NB4 (cell line): Measurements from ENCODE around the gene ZNF143.

ENCODE experiments used
- DNase-seq: peaks from one replicate; pipeline ENCODE4 v3.0.0; 2010; ENCODE audit warnings: low read depth
- H3K4me3 ChIP-seq: one replicate; pipeline ENCODE4 v1.5.1; 2011; ENCODE audit warnings: mild to moderate bottlenecking, low read depth, low read length, moderate library complexity
- MAX ChIP-seq: IDR thresholded peaks from 2 replicates; pipeline ENCODE4 v1.6.1; 2011; ENCODE audit warnings: low read depth, low read length
- MYC ChIP-seq: IDR thresholded peaks from 2 replicates; pipeline ENCODE4 v1.6.1; 2011; ENCODE audit warnings: low read depth, low read length
- POLR2A ChIP-seq: IDR thresholded peaks from 2 replicates; pipeline ENCODE4 v1.6.1; 2011; ENCODE audit warnings: mild to moderate bottlenecking; ENCODE audit not compliant: insufficient read length; ENCODE audit errors: extremely low read depth
- TF ChIP-seq, protein P1 (sequence below): IDR thresholded peaks from one replicate; pipeline ENCODE4 v1.5.1; 2012; ENCODE audit warnings: low read depth, low read length

ZNF143 gene

DNA sequence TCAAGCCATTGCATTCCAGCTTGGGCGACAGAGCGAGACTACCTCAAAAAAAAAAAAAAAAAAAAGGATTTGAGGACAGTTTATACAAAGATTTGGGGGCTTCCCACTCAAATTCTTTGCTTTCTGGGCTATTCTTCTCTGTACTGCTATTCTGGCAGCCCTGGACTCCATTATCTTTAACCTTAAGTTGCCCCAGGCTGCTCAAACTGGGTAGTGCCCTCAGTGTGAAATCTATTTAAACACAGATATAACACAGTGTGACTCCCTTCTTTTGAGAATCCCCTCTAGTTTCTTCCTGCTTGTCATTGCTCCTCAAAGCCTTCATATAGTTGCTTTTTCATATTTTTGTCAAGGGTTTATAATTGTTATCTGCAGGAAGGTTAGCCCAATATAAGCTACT lies 63.2 kb downstream of the ZNF143 start:
- TF ChIP-seq, protein P1, sequence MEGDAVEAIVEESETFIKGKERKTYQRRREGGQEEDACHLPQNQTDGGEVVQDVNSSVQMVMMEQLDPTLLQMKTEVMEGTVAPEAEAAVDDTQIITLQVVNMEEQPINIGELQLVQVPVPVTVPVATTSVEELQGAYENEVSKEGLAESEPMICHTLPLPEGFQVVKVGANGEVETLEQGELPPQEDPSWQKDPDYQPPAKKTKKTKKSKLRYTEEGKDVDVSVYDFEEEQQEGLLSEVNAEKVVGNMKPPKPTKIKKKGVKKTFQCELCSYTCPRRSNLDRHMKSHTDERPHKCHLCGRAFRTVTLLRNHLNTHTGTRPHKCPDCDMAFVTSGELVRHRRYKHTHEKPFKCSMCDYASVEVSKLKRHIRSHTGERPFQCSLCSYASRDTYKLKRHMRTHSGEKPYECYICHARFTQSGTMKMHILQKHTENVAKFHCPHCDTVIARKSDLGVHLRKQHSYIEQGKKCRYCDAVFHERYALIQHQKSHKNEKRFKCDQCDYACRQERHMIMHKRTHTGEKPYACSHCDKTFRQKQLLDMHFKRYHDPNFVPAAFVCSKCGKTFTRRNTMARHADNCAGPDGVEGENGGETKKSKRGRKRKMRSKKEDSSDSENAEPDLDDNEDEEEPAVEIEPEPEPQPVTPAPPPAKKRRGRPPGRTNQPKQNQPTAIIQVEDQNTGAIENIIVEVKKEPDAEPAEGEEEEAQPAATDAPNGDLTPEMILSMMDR, result no peak
- no peak for TF ChIP-seq POLR2A
- no peak for TF ChIP-seq MAX
- no peak for TF ChIP-seq MYC
- DNase-seq, result no peak
- H3K4me3 ChIP-seq, result no peak overlapping the region

DNA sequence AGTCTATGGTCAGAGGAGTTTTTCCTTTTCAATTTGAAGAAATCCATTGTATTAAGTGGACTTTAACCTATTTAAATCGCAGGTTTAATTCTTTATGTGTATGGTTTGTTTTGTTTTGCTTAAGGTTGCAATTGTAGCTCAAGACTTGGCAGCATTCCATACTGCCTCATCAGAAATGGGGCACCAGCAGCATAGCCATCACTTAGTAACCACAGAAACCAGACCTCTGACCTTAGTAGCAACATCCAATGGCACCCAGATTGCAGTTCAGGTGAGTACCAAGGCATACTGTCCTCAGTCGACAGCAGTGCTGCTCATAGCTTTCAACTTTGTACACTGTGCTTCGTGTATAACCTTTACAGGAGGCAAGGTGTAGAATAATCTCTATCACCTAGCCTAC lies 64.3 kb downstream of the ZNF143 start:
- TF ChIP-seq, protein P1, result no peak
- TF ChIP-seq MYC (no peak), MAX (no peak), POLR2A (no peak)
- no peak overlapping the region for H3K4me3 ChIP-seq
- no peak for DNase-seq

DNA sequence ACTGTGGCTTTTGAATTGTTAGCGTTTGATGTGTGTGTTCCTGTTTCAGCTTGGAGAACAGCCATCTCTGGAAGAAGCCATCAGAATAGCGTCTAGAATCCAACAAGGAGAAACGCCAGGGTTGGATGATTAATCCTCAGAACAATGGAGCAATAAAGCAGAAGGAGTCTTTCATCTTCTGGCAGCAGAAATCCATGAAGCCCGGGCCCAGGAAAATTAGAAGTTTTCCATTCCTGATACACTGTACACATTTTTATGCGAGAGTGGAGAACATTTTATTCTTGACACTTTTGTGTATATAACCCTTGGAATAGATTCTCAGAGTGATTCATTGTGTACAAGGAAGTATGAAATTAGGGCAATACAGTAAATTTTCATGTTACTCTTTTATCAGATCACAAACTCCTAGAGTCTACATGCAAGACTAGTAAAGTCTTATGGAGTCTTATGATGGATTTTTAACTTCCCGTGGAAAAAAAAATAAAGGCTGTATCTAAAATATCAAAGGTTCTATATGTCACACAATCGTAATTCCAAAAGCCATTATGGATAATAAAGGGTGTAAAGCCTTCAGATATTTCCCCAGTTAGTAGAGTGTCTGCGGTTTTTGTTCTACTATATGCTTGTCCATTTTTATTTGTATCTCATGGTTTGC lies 66.8 kb downstream of the ZNF143 start:
- DNase-seq, result no peak

GRCh38 chr11:9528136-9528501 lies 67.3 kb downstream of the ZNF143 start:
- TF ChIP-seq MAX, result no peak
- no peak for TF ChIP-seq POLR2A
- no peak for TF ChIP-seq MYC
- TF ChIP-seq, protein P1, result no peak
- DNase-seq, result no peak
- H3K4me3 ChIP-seq, result no peak overlapping the region

More for the DNA sequence above, 66.8 kb downstream of the ZNF143 start:
- H3K4me3 ChIP-seq, result no peak overlapping the region
- TF ChIP-seq, protein P1, result no peak
- TF ChIP-seq POLR2A (no peak), MYC (no peak), MAX (no peak)

- no peak for TF ChIP-seq MAX
- TF ChIP-seq POLR2A, result no peak
- TF ChIP-seq MYC, result no peak
- TF ChIP-seq, protein P1, result no peak
- no peak for DNase-seq
- no peak overlapping the region for H3K4me3 ChIP-seq
These were observed 67.9 kb downstream of the ZNF143 start for GRCh38 chr11:9528573-9529333.

GRCh38 chr11:9529334-9529650 lies 68.5 kb downstream of the ZNF143 start:
- TF ChIP-seq, protein P1, result no peak
- no peak for TF ChIP-seq MYC
- no peak for TF ChIP-seq MAX
- no peak for DNase-seq

More at GRCh38 chr11:9529334-9529650, 68.5 kb downstream of the ZNF143 start:
- H3K4me3 ChIP-seq, result no peak overlapping the region
